Heart right ventricle (tissue), 16 donors: ENCODE measurements around the gene MDFIC2. TPM values are rescaled to one million over a fixed set of nuclear protein-coding genes. Genes with fewer than 3 reads are reported as not detected.

Experiments used
- ATAC-seq, 8 donors: fragments of 200-7000 bp; cut with Tn5 transposase; one replicate each; pipeline ENCODE4 v1.9.1; 2020; ENCODE audit warnings: mild to moderate bottlenecking in 8 of 8, moderate library complexity in 8 of 8, moderate number of reproducible peaks in 1 of 8
- DNase-seq, 2 donors: peaks; one replicate each; pipeline ENCODE4 v3.0.0-alpha.2; 2020
- H3K27ac ChIP-seq, 10 donors: fragments of 200-600 bp; sonication (generic) in 2 of 10; one replicate each; pipeline versions ENCODE4 v1.5.0 to v1.8.0; 2020 to 2022; ENCODE audit warnings: mild to moderate bottlenecking in 3 of 10
- H3K27me3 ChIP-seq, 7 donors: fragments of 200-600 bp; one replicate each; pipeline ENCODE4 v1.8.0; 2021 to 2022; ENCODE audit warnings: mild to moderate bottlenecking in 2 of 7
- H3K36me3 ChIP-seq, 9 donors: fragments of 200-600 bp; sonication (generic) in 1 of 9; one replicate each; pipeline versions ENCODE4 v1.5.0 to v1.8.0; 2020 to 2022; ENCODE audit warnings: mild to moderate bottlenecking in 2 of 9
- H3K4me1 ChIP-seq, 9 donors: fragments of 200-600 bp; sonication (generic) in 1 of 9; one replicate each; pipeline versions ENCODE4 v1.5.0 to v1.8.0; 2020 to 2022; ENCODE audit warnings: mild to moderate bottlenecking in 4 of 9
- H3K4me3 ChIP-seq, 10 donors: fragments of 200-600 bp; sonication (generic) in 2 of 10; one replicate each; pipeline versions ENCODE4 v1.5.0 to v1.8.0; 2020 to 2022; ENCODE audit warnings: mild to moderate bottlenecking in 7 of 10, moderate library complexity in 2 of 10
- H3K9me3 ChIP-seq, 11 donors: fragments of 200-600 bp in 10 of 11; sonication (generic) in 2 of 11; one replicate each; pipeline versions ENCODE4 v1.5.0 to v1.8.0; 2013 to 2022; ENCODE audit warnings: mild to moderate bottlenecking in 2 of 11, control low read depth in 1 of 11, moderate library complexity in 1 of 11
- CTCF ChIP-seq, 9 donors: fragments of 200-600 bp; sonication (generic) in 2 of 9; IDR thresholded peaks; one replicate each; pipeline versions ENCODE4 v1.5.0 to v1.8.0; 2021 to 2022; ENCODE audit warnings: antibody characterized with exemption in 9 of 9, mild to moderate bottlenecking in 5 of 9, moderate library complexity in 1 of 9
- WGBS, 2 donors: extraction: QIAGEN DNeasy Blood & Tissue Kit; methylation state at CpG; one replicate each; pipeline ENCODE4 v1.1.7; 2013; ENCODE audit warnings: inconsistent platforms in 1 of 2; 5-methylcytosine and 5-hydroxymethylcytosine counted together
- intact Hi-C, 10 donors: fragments of 100-400 bp; cut with DNase I; formaldehyde crosslinking; loops; one replicate each; pipeline versions ENCODE4 v1.11.1 to v1.14.2; 2022
- polyA plus RNA-seq, 2 donors: library from polyadenylated mRNA; stranded (reverse); fragments of 200-250 nt; gene quantifications; one replicate each; pipeline ENCODE4 v1.2.3, GENCODE V29; 2013
- total RNA-seq, 10 donors: library from RNA; stranded (reverse); fragmentation: NEBNext Ultra II Directional in 3 of 10; extraction: Animal tissue kit (Norgen Biotek cat#: 25700) in 3 of 10; gene quantifications; one replicate each; pipeline versions ENCODE4 v1.2.1 to v1.2.4, GENCODE V29; 2021 to 2023
- donor health status: Arrhythmogenic right ventricular cardiomyopathy.
- donor health status: ischemic (EF 13 %, LVEDD 7.1; RV severe dilation, severe dysfunction).
- donor health status: healthy with polysubstance abuse.
- donor health status: DM: no; HTN: yes; CAD: no.
- donor health status: DM: no; HTN: no; CAD: no.
- donor health status: ischemic (EF 25% LVEDD 6.9; RV normal size, moderate dysfunction).
- donor health status: ischemic (EF 25% LVEDD 5.7; RV mildly dilated, moderate dysfunction).
- donor health status: healthy.
- donor health status: DM: yes; HTN: yes; CAD: no.
- donor health status: Ischemic cardiomyopathy.
- donor health status: ischemic (EF 35%, LVEDD 5.7; RV mildly dilated, moderate dysfunction).
- donor health status: nonischemic (EF 11% LVEDD 7.7; RV severe dilation, severe dysfunction).
- donor health status: DM: yes; HTN: yes; CAD: no.
- donor health status: PGD.
- donor health status: ischemic (EF 29% LVEDD 5.4; RV normal size, mild dysfunction).
- donor health status: nonischemic (EF 23%, LVEDD 6.1; RV moderate dilation, normal function).

MDFIC2 gene
- total and polyA plus RNA-seq, 12 donors, result 0.06 TPM; not detected in 11

- TF ChIP-seq CTCF (IDR thresholded peaks at IDR 0.05), result no peak
- intact Hi-C loops, result no loop called here
- ATAC-seq (no peak), DNase-seq (no peak)
- H3K36me3 ChIP-seq, result no peaks in the 10 kb centered on the region
- H3K27me3 ChIP-seq, result peaks cover 0 to 10% (median 4%) of the 10 kb centered on the region in 7 donors
- H3K9me3 ChIP-seq, result no peaks in the 10 kb centered on the region
- H3K27ac ChIP-seq, result no peak overlapping the region
- no peaks in the 10 kb centered on the region for H3K4me1 ChIP-seq
- WGBS, 2 donors, result 71 to 81% methylated on average over 8 of the region's 8 CpGs
- no peak overlapping the region for H3K4me3 ChIP-seq
These were observed 134.4 kb downstream of the MDFIC2 start for GRCh38 chr3:70177881-70178645.

- WGBS, 2 donors, result 74 to 83% methylated on average over 4 of the region's 4 CpGs
These were observed 136.2 kb downstream of the MDFIC2 start for GRCh38 chr3:70176224-70176623.

GRCh38 chr3:70156808-70157207 is 155.6 kb downstream of the MDFIC2 start:
- Histone ChIP-seq H3K4me3 (no peak overlapping the region), H3K27ac (no peak overlapping the region), H3K27me3 (no peaks in the 10 kb centered on the region), H3K4me1 (no peaks in the 10 kb centered on the region), H3K36me3 (no peaks in the 10 kb centered on the region), H3K9me3 (no peaks in the 10 kb centered on the region)
- WGBS, 2 donors, result 85 to 92% methylated on average over 1 of the region's 1 CpG
- TF ChIP-seq CTCF (IDR thresholded peaks at IDR 0.05), result no peak
- intact Hi-C loops, result no loop called here
- ATAC-seq, result no peak
- DNase-seq, result no peak

More at GRCh38 chr3:70176224-70176623, 136.2 kb downstream of the MDFIC2 start:
- no peaks in the 10 kb centered on the region for H3K9me3 ChIP-seq
- DNase-seq (no peak), ATAC-seq (no peak)
- H3K27me3 ChIP-seq, result peaks cover 0 to 21% (median 4%) of the 10 kb centered on the region in 7 donors
- intact Hi-C loops, result no loop called here
- no peaks in the 10 kb centered on the region for H3K36me3 ChIP-seq
- H3K4me1 ChIP-seq, result no peaks in the 10 kb centered on the region
- no peak overlapping the region for H3K4me3 ChIP-seq
- no peak overlapping the region for H3K27ac ChIP-seq
- TF ChIP-seq CTCF (IDR thresholded peaks at IDR 0.05), result no peak

- intact Hi-C loops, result no loop called here
- ATAC-seq (no peak), DNase-seq (no peak)
- H3K36me3 ChIP-seq, result no peaks in the 10 kb centered on the region
- WGBS, 2 donors, result 60 to 70% methylated on average over 3 of the region's 3 CpGs
- no peaks in the 10 kb centered on the region for H3K4me1 ChIP-seq
- no peaks in the 10 kb centered on the region for H3K27me3 ChIP-seq
- peaks cover 0 to 6% (median 0%) of the 10 kb centered on the region in 11 donors for H3K9me3 ChIP-seq
- no peak overlapping the region for H3K27ac ChIP-seq
- no peak for TF ChIP-seq CTCF (IDR thresholded peaks at IDR 0.05)
- no peak overlapping the region for H3K4me3 ChIP-seq
These were observed 161.8 kb downstream of the MDFIC2 start for GRCh38 chr3:70150599-70150998.
